HG02642 (cell line): ENCODE data around the gene CYBB.
"Not testable (repeated sequence)": the region's sequence is repeated elsewhere in the genome, so short reads cannot be mapped to it uniquely, and the experiment has no call there.

Source experiments
- ATAC-seq: cut with Tn5 transposase; IDR thresholded peaks from one replicate; pipeline ENCODE4 v1.9.1; 2021; ENCODE audit warnings: mild to moderate bottlenecking; ENCODE audit not compliant: unreplicated experiment, poor library complexity

The CYBB gene

GRCh38 chrX:37779857-37780256 lies at the start of gene CYBB:
Gene CYBB, plus strand, starts transcription at chrX:37780059. Its CDS starts 19 bp downstream, at chrX:37780078.
- ATAC-seq = no peak

- ATAC-seq = peak; percentile 56
Observed at GRCh38 chrX:37745354-37745753, 34.5 kb upstream of the CYBB start.

- peak; percentile 38 for ATAC-seq
Observed at GRCh38 chrX:37745835-37746217, 34.0 kb upstream of the CYBB start.

DNA sequence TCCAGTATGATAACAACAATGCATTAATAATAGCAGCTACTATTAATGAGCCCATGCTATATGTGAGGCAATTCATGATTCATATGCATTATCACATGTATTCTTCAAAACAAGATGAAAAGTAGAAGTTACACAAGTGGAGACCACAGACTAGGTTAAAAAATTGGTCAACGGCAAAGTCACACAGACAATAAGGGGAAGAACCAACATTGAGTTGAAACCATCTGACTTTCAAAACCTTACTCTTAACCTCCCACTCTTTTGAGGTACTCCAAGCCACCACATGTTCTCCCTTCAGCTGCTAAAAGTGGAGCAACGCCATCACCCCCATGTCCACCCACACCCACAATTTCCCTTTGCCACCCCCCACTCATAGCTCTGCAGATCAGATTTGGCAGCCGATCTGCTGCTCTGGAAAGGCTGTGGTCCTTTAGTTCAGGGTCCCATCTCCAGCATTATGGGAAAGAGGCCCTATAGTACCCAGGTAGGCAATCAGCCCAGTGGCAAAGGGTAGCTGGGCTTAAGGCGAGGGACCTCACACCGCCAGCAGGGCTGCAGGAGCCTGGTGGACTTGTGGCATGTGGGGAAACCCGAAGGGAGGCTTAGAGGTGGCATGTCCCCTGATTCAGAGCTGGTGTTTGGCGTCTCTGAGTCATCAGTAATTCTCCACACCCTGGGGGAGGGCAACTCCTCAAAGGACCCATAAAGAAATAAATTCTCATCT lies 33.5 kb upstream of the CYBB start:
- ATAC-seq = peak; percentile 88

GRCh38 chrX:37746951-37747350 lies 32.9 kb upstream of the CYBB start:
- ATAC-seq = no peak

GRCh38 chrX:37752281-37752680 lies 27.6 kb upstream of the CYBB start:
- ATAC-seq = no peak

DNA sequence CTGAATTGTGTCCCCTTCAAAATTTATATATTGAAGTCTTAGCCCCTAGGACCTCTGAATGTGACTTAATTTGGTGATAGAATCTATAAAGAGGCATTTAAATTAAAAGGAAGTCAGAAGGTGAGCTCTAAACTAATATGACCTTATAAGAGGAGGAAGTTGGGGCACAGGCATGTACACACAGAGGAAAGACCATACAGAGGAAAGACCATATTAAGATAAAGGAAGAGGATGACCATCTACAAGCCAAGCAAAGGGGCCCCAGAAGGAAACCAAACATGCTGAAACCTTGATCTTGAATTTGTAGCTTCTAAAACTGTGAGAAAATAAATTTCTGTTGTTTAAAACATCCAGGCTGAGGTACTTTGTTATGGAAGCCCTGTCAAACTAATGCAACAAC lies 26.9 kb upstream of the CYBB start:
- no peak for ATAC-seq

DNA sequence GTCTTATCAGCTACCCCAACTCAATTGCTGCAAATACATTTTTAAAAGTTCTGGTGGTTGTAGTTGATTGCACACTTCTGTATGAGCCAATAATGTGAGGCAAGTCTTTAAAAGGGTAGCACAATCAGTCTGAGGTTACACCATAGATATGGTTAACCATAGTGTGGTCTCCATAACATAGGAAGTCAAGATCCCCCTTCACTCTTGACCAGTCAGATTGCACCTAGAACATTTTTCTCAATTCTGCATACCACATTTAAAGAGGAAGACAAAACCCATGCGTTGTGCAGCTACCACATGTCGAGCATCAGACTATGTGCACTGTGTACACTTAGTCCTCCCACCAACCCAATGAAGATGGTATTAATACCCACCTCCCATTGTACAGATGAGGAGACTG lies 26.5 kb upstream of the CYBB start:
- peak; percentile 28 for ATAC-seq

DNA sequence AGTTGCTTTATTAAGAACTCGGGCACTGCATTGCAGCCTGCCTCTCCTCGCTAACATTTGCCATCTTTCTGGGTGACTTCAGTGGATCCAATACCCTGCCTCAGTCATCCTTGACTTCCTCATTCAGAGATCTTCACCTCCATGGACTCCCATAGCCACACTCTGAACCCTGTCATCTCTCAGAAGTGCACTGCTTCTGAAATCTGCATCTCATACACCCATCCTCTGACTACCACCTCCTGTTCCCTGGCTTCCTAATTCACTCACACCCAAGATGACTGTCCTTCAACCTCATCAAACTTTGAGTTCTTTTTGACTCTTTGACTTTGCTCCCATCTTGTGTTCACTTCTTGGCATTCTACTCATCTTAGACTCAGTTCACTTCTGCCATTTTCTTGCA lies 25.3 kb upstream of the CYBB start:
- ATAC-seq = peak; percentile 28

DNA sequence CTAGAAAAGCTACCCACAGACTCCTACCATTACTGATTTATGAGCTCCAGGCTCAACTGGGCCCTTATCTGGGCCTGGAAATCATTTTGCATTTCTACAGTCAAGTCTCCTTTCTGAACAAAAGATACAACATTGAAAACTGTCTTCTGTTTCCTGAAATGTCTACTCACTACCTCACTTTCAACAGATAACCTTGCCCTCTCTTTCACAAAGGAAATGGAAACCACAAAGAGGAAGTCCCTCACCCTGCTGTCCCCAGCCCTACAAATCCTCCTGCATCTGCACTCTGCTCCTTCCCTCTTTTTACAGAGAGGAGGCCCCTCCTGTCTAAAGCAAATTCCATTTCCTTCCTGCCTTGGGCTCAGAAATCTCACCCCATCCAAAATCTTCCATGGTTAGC lies 24.8 kb upstream of the CYBB start:
- ATAC-seq = peak; percentile 93

GRCh38 chrX:37757082-37757481 lies 22.8 kb upstream of the CYBB start:
- no peak for ATAC-seq

GRCh38 chrX:37759351-37759750 lies 20.5 kb upstream of the CYBB start:
- no peak for ATAC-seq

- no peak for ATAC-seq
Observed at GRCh38 chrX:37759878-37760418, 19.9 kb upstream of the CYBB start.

- no peak for ATAC-seq
Observed at GRCh38 chrX:37763400-37763799, 16.5 kb upstream of the CYBB start.

DNA sequence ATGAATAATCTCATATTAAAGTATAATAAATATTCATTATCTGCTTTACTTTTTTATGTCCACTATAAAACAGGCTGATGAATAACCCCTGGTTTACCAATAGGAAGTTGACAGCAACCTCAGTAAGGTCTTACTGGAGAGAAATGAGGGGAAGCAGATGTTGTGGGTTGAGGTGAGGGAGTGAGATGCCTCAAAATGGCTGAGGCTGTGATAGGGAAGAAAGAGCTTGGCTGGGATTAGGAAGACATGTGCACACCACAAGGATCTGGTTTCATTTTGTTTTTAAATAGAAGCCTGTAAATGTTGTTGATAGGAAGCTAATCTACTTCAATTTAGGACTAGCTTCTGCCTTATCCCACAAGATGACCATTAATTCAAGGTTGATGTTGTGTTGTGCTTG lies 14.4 kb upstream of the CYBB start:
- no peak for ATAC-seq

GRCh38 chrX:37767430-37767829 lies 12.4 kb upstream of the CYBB start:
- ATAC-seq = no peak

DNA sequence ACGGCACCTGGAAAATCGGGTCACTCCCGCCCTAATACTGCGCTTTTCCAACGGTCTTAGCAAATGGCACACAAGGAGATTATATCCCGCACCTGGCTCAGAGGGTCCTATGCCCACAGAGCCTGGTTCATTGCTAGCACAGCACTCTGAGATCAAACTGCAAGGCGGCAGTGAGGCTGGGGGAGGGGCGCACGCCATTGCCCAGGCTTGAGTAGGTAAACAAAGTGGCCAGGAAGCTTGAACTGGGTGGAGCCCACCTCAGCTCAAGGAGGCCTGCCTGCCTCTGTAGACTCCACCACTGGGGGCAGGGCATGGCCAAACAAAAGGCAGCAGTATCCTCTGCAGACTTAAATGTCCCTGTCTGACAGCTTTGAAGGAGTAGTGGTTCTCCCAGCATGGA lies 11.0 kb upstream of the CYBB start:
- ATAC-seq = not testable (repeated sequence)

- ATAC-seq = peak; percentile 86
Observed at GRCh38 chrX:37776283-37776986, 3.4 kb upstream of the CYBB start.

GRCh38 chrX:37776987-37777325 lies 2.9 kb upstream of the CYBB start:
- ATAC-seq = peak; percentile 32

- ATAC-seq = peak; percentile 5
Observed at GRCh38 chrX:37781081-37781480, 1.2 kb downstream of the CYBB start.

DNA sequence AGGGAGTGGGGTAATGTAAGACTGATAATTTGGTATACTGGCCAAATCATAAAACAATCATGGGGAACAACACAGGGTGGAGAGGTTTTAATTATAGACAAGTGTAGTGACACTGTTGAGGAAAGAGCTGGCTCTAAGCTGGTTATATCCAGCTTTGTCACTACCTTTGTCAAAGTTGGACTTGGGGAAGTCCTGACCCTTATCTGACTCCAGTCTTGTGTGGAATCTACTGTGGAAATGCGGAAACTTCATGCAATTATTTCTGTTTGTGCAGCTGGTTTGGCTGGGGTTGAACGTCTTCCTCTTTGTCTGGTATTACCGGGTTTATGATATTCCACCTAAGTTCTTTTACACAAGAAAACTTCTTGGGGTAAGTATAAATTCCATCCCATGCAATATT lies 2.0 kb downstream of the CYBB start:
- peak; percentile 12 for ATAC-seq

DNA sequence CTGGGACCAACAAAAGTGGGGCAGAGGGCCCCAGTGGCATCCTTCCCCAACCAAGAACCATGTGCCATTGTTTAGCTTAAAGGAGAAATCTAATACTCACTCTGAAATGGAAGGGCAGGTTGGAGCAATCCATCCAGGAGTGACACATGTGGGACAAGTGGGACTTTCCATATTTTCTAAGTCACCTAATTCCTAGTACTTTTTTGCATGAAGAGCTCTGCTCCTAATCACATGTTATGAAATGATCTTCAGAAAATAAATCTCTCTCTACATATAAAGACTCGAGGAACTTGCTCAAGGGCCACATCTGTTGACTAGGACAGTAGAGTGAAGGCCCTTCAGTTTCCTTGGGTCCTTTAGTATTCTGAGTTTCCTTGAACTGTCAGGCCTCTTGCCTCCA lies 2.5 kb downstream of the CYBB start:
- ATAC-seq = no peak
